ENCODE data around the gene TEX52.

DNA sequence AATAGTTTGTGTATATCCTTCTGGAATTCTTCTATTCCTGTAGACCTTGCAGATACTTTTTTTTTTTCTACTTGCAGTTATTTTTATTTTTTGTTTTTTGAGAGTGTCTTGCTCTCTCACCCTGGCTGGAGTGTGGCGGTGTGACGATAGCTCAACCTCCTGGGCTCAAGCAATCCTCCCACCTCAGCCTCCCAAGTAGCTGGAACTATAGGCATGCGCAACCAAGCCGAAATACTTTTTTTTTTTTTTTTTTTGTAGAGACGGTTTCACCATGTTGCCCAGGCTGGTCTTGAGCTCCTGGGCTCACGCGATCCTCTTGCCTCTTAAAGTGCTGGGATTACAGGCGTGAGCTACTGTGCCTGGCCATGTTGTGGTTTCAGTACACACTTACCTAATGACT, 43.8 kb upstream of the TEX52 start:
- TF ChIP-seq, protein P1, sequence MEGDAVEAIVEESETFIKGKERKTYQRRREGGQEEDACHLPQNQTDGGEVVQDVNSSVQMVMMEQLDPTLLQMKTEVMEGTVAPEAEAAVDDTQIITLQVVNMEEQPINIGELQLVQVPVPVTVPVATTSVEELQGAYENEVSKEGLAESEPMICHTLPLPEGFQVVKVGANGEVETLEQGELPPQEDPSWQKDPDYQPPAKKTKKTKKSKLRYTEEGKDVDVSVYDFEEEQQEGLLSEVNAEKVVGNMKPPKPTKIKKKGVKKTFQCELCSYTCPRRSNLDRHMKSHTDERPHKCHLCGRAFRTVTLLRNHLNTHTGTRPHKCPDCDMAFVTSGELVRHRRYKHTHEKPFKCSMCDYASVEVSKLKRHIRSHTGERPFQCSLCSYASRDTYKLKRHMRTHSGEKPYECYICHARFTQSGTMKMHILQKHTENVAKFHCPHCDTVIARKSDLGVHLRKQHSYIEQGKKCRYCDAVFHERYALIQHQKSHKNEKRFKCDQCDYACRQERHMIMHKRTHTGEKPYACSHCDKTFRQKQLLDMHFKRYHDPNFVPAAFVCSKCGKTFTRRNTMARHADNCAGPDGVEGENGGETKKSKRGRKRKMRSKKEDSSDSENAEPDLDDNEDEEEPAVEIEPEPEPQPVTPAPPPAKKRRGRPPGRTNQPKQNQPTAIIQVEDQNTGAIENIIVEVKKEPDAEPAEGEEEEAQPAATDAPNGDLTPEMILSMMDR (IDR thresholded peaks at IDR 0.05; ENCODE audit: low read depth, low read length, missing input control) = no peak
- TF ChIP-seq, protein P2, sequence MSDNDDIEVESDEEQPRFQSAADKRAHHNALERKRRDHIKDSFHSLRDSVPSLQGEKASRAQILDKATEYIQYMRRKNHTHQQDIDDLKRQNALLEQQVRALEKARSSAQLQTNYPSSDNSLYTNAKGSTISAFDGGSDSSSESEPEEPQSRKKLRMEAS (IDR thresholded peaks at IDR 0.05) = no peak
- TF ChIP-seq SP1 (IDR thresholded peaks at IDR 0.05) (no peak), HNF4A (conservative IDR thresholded peaks at IDR 0.05) (no peak), TAF1 (conservative IDR thresholded peaks at IDR 0.05) (no peak), FOXA2 (IDR thresholded peaks at IDR 0.05) (no peak), JUND (IDR thresholded peaks at IDR 0.05) (no peak)

Data from liver (tissue), 3 donors.